DND-41 (cell line): ENCODE results near the gene ELK4.

Experiments
- ATAC-seq: fragments of 200-7000 bp; cut with Tn5 transposase; 3 replicates; pipeline ENCODE4 v1.9.1; 2021; ENCODE audit warnings: low read depth; ENCODE audit not compliant: insufficient read depth
- DNase-seq: peaks from one replicate; pipeline ENCODE4 v3.0.0-alpha.2; 2020
- H2AFZ ChIP-seq: 2 replicates; pipeline ENCODE4 v1.6.0; 2012; ENCODE audit warnings: low read depth, low read length
- H3K27ac ChIP-seq: 2 replicates; pipeline ENCODE4 v1.5.1; 2012; ENCODE audit warnings: low read length, inconsistent platforms
- H3K27me3 ChIP-seq: fragments of 200-600 bp; sonication (generic); 2 replicates; pipeline ENCODE4 v1.6.0; 2012; ENCODE audit warnings: low read length, mild to moderate bottlenecking, inconsistent platforms; ENCODE audit not compliant: insufficient read depth, poor library complexity
- H3K36me3 ChIP-seq: 2 replicates; pipeline ENCODE4 v1.5.1; 2012; ENCODE audit warnings: low read length, inconsistent platforms; ENCODE audit not compliant: insufficient read depth
- H3K4me1 ChIP-seq: 2 replicates; pipeline ENCODE4 v1.5.1; 2012; ENCODE audit warnings: mild to moderate bottlenecking, low read length; ENCODE audit not compliant: insufficient read depth
- H3K4me2 ChIP-seq: 2 replicates; pipeline ENCODE4 v1.6.0; 2012; ENCODE audit warnings: mild to moderate bottlenecking, moderate library complexity, low read length, inconsistent platforms; ENCODE audit not compliant: insufficient read depth
- H3K4me3 ChIP-seq, 2 experiments: fragments of 200-600 bp in 1 of 2; shearing (Covaris generic) in 1 of 2; 2 replicates each; pipeline ENCODE4 v1.5.1; 2012 to 2016; ENCODE audit warnings: inconsistent platforms in 2 of 2, low read length in 2 of 2, mild to moderate bottlenecking in 2 of 2, low read depth in 1 of 2, moderate library complexity in 1 of 2
- H3K79me2 ChIP-seq: 2 replicates; pipeline ENCODE4 v1.6.0; 2012; ENCODE audit warnings: low read length, inconsistent platforms; ENCODE audit not compliant: insufficient read depth
- H3K9ac ChIP-seq: 2 replicates; pipeline ENCODE4 v1.6.0; 2012; ENCODE audit warnings: low read depth, mild to moderate bottlenecking, inconsistent platforms, low read length, moderate library complexity
- H3K9me3 ChIP-seq: 2 replicates; pipeline ENCODE4 v1.5.1; 2012; ENCODE audit warnings: low read length, moderate library complexity, mild to moderate bottlenecking, inconsistent platforms; ENCODE audit not compliant: insufficient read depth, severe bottlenecking
- H4K20me1 ChIP-seq: 2 replicates; pipeline ENCODE4 v1.6.0; 2012; ENCODE audit warnings: low read length; ENCODE audit not compliant: insufficient read depth
- CTCF ChIP-seq: IDR thresholded peaks from 2 replicates; pipeline ENCODE4 v1.5.1; 2012; ENCODE audit warnings: borderline replicate concordance, low read length, moderate library complexity, mild to moderate bottlenecking; ENCODE audit not compliant: poor library complexity, severe bottlenecking; ENCODE audit errors: extremely low read depth
- EZH2 ChIP-seq: IDR thresholded peaks from 3 replicates; pipeline ENCODE4 v1.6.1; 2012; ENCODE audit warnings: borderline replicate concordance, low read depth, mild to moderate bottlenecking, moderate library complexity, low read length, inconsistent platforms; ENCODE audit not compliant: severe bottlenecking

ELK4 gene

GRCh38 chr1:205656236-205656635, 24.4 kb upstream of the ELK4 start:
- Histone ChIP-seq H2AFZ (no peak overlapping the region), H3K4me2 (no peak overlapping the region), H4K20me1 (0 out of 2 replicates have a peak, but pooled peaks cover 11% of the 10 kb centered on the region), H3K9me3 (no peaks in the 10 kb centered on the region), H3K4me1 (no peaks in the 10 kb centered on the region; the same call in 1 of the 2 replicates), H3K79me2 (no peaks in the 10 kb centered on the region), H3K4me3 (no peak overlapping the region), H3K9ac (no peak overlapping the region), H3K36me3 (no peaks in the 10 kb centered on the region), H3K27ac (no peak overlapping the region), H3K27me3 (peaks cover 2% of the 10 kb centered on the region)
- ATAC-seq, result no peak
- TF ChIP-seq EZH2, result no peak
- TF ChIP-seq CTCF, result no peak
- DNase-seq, result no peak

GRCh38 chr1:205652984-205653383, 21.2 kb upstream of the ELK4 start:
- Histone ChIP-seq H3K27ac (no peak overlapping the region), H3K4me3 (no peak overlapping the region), H3K9me3 (no peaks in the 10 kb centered on the region), H3K4me2 (no peak overlapping the region), H3K4me1 (no peaks in the 10 kb centered on the region), H3K36me3 (no peaks in the 10 kb centered on the region), H4K20me1 (0 out of 2 replicates have a peak, but pooled peaks cover 2% of the 10 kb centered on the region), H3K27me3 (peaks cover 4% of the 10 kb centered on the region), H2AFZ (no peak overlapping the region), H3K79me2 (no peaks in the 10 kb centered on the region), H3K9ac (no peak overlapping the region)
- ATAC-seq, result no peak
- no peak for TF ChIP-seq CTCF
- TF ChIP-seq EZH2, result no peak
- no peak for DNase-seq

- no peaks in the 10 kb centered on the region for H4K20me1 ChIP-seq
- DNase-seq (no peak), ATAC-seq (no peak)
- H3K79me2 ChIP-seq, result no peaks in the 10 kb centered on the region
- H2AFZ ChIP-seq, result no peak overlapping the region
- no peak overlapping the region for H3K9ac ChIP-seq
- no peaks in the 10 kb centered on the region for H3K9me3 ChIP-seq
- peaks cover 2% of the 10 kb centered on the region for H3K27me3 ChIP-seq
- no peak for TF ChIP-seq EZH2
- no peak for TF ChIP-seq CTCF
- no peak overlapping the region for H3K4me2 ChIP-seq
- no peaks in the 10 kb centered on the region for H3K4me1 ChIP-seq
- no peaks in the 10 kb centered on the region for H3K36me3 ChIP-seq
- H3K27ac ChIP-seq, result no peak overlapping the region
- no peak overlapping the region for H3K4me3 ChIP-seq
Observed at GRCh38 chr1:205650241-205650640, 18.4 kb upstream of the ELK4 start.

GRCh38 chr1:205645519-205645918, 13.7 kb upstream of the ELK4 start:
- DNase-seq, result no peak
- no peak overlapping the region for H3K9ac ChIP-seq

More at GRCh38 chr1:205645519-205645918, 13.7 kb upstream of the ELK4 start:
- Histone ChIP-seq H2AFZ (no peak overlapping the region), H3K9me3 (no peaks in the 10 kb centered on the region), H3K4me3 (no peak overlapping the region), H4K20me1 (no peaks in the 10 kb centered on the region), H3K27ac (no peak overlapping the region), H3K27me3 (peaks cover 5% of the 10 kb centered on the region), H3K4me2 (no peak overlapping the region), H3K4me1 (no peaks in the 10 kb centered on the region), H3K36me3 (no peaks in the 10 kb centered on the region), H3K79me2 (no peaks in the 10 kb centered on the region)
- TF ChIP-seq CTCF, result no peak
- TF ChIP-seq EZH2, result no peak
- no peak for ATAC-seq
